Left cardiac atrium (tissue), 4 donors: ENCODE data around the gene EPX. TPM values are rescaled to one million over a fixed set of nuclear protein-coding genes. Genes with fewer than 3 reads are reported as not detected.

ENCODE experiments used
- ATAC-seq, 2 donors: fragments of 200-7000 bp; cut with Tn5 transposase; one replicate each; pipeline ENCODE4 v1.9.1; 2020; ENCODE audit warnings: mild to moderate bottlenecking in 2 of 2, moderate library complexity in 2 of 2
- DNase-seq: peaks from one replicate; pipeline ENCODE4 v3.0.0-alpha.2; 2020
- intact Hi-C, 2 donors: fragments of 100-400 bp; cut with DNase I; formaldehyde crosslinking; loops; one replicate each; pipeline versions ENCODE4 v1.14.1 to v1.15.1; 2022 to 2023
- total RNA-seq, 2 donors: library from RNA; stranded (reverse); fragmentation: NEBNext Ultra II Directional; extraction: Animal tissue kit (Norgen Biotek cat#: 25700); gene quantifications; one replicate each; pipeline ENCODE4 v1.2.1, GENCODE V29; 2021
- donor health status: DM: no; HTN: yes; CAD: no.
- donor health status: DM: no; HTN: yes; CAD: no; lungs with severe emphysema.
- donor health status: DM: yes; HTN: yes; CAD: no.
- donor health status: Dilated cardiomyopathy.

The EPX gene
- total RNA-seq, 2 donors from 2014 or later: not detected

DNA sequence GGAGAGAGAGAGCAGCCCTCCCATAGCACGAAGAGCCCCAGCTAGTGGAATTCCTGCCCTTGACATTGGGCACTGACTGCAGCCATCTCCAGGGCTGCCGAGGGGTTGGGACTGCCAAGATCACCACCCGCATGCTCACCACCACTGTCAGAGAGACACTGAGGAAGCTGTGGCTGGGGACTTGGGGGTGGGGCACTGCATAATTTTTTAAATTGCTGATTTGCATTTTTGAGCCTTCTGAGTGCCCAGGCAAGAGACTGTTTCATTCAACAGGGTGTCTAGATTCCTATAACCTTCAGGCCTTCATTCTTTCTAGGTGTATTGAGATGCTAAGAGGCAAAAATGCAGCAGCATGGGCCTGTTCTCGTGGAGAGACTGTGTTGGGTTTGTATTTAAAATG is 9.0 kb upstream of the EPX start:
- intact Hi-C loops: no loop called here
- DNase-seq (no peak), ATAC-seq (no peak)

GRCh38 chr17:58184308-58184985 is 8.1 kb upstream of the EPX start:
- ATAC-seq (no peak), DNase-seq (no peak)
- intact Hi-C loops: no loop called here

GRCh38 chr17:58184986-58185761 is 7.4 kb upstream of the EPX start:
- intact Hi-C loops: no loop called here
- ATAC-seq: no peak
- no peak for DNase-seq

DNA sequence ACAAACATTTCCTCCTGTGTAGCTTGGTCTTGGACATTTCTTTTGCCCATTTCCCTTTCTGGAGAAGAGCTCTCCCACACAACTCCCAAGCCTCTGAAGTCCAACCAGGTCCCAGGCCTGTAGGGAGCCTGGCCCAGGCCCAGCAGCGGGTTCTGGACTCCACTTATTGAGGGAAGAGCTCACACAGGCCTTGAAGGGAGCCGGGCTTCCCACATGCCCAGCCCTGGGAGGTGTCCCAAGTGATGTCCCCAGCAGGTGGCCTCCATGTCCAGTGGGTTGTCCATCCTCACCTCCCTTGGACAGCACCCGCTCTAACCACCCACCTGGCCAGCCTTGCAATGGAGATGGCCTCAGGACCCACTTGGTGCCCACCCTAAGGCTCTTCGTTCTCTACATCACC is 5.9 kb upstream of the EPX start:
- intact Hi-C loops: no loop called here
- ATAC-seq: no peak
- no peak for DNase-seq

DNA sequence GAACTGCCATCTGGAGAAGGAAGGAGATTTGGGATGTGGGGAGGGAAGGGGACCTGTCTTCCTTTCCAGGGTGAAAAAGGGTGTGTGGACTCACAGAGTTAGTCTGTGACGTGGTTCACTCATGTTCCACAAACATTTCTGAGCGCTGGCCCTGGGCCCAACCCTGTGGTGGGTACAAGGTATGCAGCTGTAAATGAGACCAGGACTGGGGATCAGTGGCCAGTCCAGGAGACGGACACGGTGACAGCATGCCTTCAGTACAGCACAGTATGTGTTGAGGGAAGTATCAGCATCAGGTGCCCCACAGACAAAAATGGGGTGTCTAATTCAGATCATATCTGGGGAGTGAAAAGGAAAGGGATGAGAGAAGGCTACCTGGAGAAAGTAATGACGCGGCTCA is 5.5 kb upstream of the EPX start:
- DNase-seq: no peak
- no peak for ATAC-seq
- intact Hi-C loops: no loop called here

DNA sequence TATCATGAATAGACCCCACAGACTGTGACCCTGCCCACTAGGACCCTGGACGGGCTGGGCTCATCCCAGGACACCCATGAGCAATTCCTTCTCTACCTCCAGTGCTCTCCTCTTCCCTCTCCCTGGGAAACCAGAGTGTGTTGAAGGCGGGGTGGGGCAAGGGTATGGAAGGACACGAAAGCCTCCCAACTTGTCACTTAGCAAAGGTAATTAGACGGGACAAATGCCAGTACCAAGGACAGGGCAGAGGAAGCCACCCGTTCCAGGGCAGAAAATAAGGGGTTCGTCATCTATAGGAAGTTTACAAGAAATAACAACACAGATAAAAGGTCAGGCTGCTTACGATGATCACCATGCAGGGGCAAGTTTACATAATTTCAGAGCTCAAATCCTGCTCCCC is 4.9 kb upstream of the EPX start:
- no peak for ATAC-seq
- no peak for DNase-seq
- intact Hi-C loops: no loop called here

- intact Hi-C loops: no loop called here
- peak; percentile 56 to 77 for ATAC-seq
Observed at GRCh38 chr17:58189436-58190146, 2.9 kb upstream of the EPX start.

GRCh38 chr17:58191241-58191896 is 1.2 kb upstream of the EPX start:
- ATAC-seq (no peak), DNase-seq (no peak)
- intact Hi-C loops: no loop called here

More at GRCh38 chr17:58189436-58190146, 2.9 kb upstream of the EPX start:
- DNase-seq: peak; percentile 62

GRCh38 chr17:58193641-58194255 is 1.2 kb downstream of the EPX start:
- intact Hi-C loops: no loop called here
- DNase-seq (no peak), ATAC-seq (no peak)

DNA sequence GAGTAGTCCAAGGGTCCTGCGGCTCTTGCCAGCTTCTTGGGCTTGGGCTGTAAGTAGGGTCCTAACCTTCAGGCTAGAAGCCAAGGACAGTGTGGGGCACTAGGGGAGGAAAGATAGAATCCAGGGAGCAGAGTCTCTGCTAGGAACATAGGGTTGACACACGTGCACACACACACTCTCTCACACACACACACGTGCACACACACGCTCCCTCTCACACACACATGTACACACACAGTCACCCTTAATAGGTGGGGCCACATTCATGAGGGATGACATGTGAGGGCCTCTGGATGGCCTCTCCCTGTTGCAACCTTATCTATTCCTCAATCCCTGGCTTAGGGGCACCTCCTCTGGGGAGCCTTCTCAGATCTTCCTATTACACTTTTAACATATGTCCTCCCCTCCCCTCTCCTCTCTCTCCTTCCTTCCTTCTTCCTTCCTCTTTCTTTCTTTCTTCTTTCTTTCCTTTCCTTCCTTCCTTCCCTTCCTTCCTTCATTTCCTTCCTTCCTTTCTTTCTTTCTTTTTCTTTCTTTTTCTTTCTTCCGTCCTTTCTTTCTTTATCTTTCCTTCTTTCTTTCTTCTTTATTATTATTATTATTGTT is 3.1 kb downstream of the EPX start:
- intact Hi-C loops: no loop called here
- ATAC-seq (no peak), DNase-seq (no peak)

GRCh38 chr17:58196610-58197009 is 4.1 kb downstream of the EPX start:
- ATAC-seq (no peak), DNase-seq (no peak)
- intact Hi-C loops: no loop called here

DNA sequence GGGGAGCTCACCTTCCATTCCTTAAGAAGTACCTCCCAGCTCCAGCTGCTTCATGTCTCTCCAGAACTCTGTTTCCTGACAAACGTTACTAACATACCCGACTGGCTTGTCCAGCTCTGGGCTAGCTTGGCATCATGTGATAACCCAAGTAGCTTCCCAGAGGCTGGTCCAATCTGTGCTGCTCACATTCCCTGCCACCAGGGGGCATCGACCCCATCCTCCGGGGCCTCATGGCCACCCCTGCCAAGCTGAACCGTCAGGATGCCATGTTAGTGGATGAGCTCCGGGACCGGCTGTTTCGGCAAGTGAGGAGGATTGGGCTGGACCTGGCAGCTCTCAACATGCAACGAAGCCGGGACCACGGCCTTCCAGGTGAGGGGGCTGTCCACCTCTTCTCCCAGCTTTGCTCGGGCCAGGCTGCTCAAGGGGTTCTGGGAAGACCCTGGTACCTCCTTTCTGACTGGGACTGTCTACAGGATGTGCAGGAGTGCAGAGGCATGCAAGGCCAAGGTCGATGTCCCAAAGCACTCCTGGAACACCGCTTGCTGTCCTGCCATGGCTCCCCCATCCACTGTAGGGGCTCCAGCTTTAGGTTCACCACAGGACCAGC is 7.6 kb downstream of the EPX start:
- ATAC-seq: peak; percentile 47 to 64
- peak; percentile 46 for DNase-seq
- intact Hi-C loops: no loop called here

- DNase-seq: no peak
- no peak for ATAC-seq
- intact Hi-C loops: no loop called here
Observed at GRCh38 chr17:58202859-58203258, 10.3 kb downstream of the EPX start.

GRCh38 chr17:58204796-58205195 is 12.3 kb downstream of the EPX start:
- intact Hi-C loops: no loop called here
- DNase-seq (no peak), ATAC-seq (no peak)

DNA sequence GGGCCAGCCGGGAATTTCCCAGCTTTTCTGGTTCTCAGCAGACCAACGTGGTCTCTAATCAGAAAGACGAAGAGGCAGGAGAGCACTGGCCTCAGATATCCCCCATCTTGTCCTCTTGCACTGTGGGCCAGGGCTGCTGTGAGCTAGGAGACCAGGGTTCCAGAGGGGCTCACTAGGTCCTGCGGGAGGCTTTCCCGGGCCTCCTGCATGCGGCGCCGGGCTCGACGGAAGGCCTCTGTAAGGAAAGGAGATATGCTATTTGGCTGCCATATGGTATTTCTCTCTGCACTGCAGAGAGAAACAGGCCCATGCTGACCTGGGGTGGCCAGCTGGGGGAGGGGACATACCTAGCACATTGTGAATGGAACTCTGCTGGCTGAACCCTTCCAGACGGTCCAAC is 13.4 kb downstream of the EPX start:
- intact Hi-C loops: no loop called here
- ATAC-seq (no peak), DNase-seq (no peak)

- DNase-seq: no peak
- intact Hi-C loops: no loop called here
- no peak for ATAC-seq
Observed at GRCh38 chr17:58207451-58207850, 14.9 kb downstream of the EPX start.

- no peak for ATAC-seq
- intact Hi-C loops: no loop called here
- no peak for DNase-seq
Observed at GRCh38 chr17:58208344-58208743, 15.8 kb downstream of the EPX start.

DNA sequence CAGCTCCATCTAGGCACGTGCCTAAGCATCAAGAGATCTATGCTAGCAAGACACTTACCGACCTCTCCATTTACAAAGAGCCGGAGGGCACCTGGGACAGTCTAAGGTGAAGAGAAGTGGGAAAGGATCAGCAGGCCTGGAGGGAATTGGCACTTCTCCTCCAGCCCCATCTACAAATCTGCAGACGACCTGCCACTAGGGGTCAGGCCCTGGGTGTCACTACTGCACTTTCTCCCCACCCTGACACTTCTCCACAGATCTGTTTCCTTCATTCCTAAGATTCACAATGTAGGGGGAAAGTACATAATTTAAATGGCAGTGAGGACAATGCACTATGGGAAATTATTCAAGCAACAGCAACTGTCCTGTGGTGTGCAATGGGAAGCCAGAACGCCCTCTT is 18.4 kb downstream of the EPX start:
- DNase-seq (no peak), ATAC-seq (no peak)
- intact Hi-C loops: no loop called here

DNA sequence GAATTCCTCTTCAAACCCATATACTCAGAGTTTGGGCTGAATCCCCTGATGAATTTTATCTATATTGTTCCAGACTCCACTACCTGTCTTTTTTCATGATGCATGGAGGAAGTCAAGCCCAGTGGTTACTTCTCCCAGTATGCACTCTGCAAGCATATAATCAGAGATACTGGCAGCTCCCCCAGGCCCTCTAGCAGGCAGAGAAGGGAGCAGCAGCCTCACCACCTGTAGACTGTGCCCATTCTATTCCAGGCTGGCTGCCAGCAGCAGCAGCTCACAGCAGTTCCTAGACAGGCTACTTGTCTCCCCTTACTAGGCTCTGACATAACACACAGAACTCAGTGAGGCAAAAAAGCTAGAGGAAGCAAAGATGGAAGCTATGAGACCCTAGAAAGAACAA is 23.2 kb downstream of the EPX start:
- ATAC-seq (no peak), DNase-seq (no peak)
- intact Hi-C loops: no loop called here
